ENCODE data around the gene TCN1.

The TCN1 gene

GRCh38 chr11:59814021-59814420, 52.3 kb downstream of the TCN1 start:
- Histone ChIP-seq H3K4me3 (replicated peaks; ENCODE audit: insufficient read depth, low read length) (no peak overlapping the region), H3K27me3 (ENCODE audit: insufficient read depth, poor library complexity, severe bottlenecking) (no peaks in the 10 kb centered on the region), H3K27ac (replicated peaks) (peak overlapping the region; percentile 24; the same call in 1 of the 2 replicates)
- TF ChIP-seq POLR2AphosphoS5 (IDR thresholded peaks at IDR 0.05; ENCODE audit: low read depth) (no peak), REST (IDR thresholded peaks at IDR 0.05; ENCODE audit: insufficient replicate concordance, low read depth) (no peak), CTCF (IDR thresholded peaks at IDR 0.05; ENCODE audit: insufficient read depth, low read length) (no peak), SPI1 (IDR thresholded peaks at IDR 0.05; ENCODE audit: borderline replicate concordance, low read depth) (no peak), GABPA (IDR thresholded peaks at IDR 0.05; ENCODE audit: low read depth) (no peak)
- no peak for DNase-seq (ENCODE audit: low read depth in 1 of 2, low spot score in 1 of 2)

- DNase-seq (ENCODE audit: low read depth in 1 of 2, low spot score in 1 of 2): no peak
- TF ChIP-seq SPI1 (IDR thresholded peaks at IDR 0.05; ENCODE audit: borderline replicate concordance, low read depth) (no peak), CTCF (IDR thresholded peaks at IDR 0.05; ENCODE audit: insufficient read depth, low read length) (no peak), GABPA (IDR thresholded peaks at IDR 0.05; ENCODE audit: low read depth) (no peak), REST (IDR thresholded peaks at IDR 0.05; ENCODE audit: insufficient replicate concordance, low read depth) (no peak), POLR2AphosphoS5 (IDR thresholded peaks at IDR 0.05; ENCODE audit: low read depth) (no peak)
- H3K27ac ChIP-seq (replicated peaks): no peak overlapping the region
- H3K27me3 ChIP-seq (ENCODE audit: insufficient read depth, poor library complexity, severe bottlenecking): no peaks in the 10 kb centered on the region
- no peak overlapping the region for H3K4me3 ChIP-seq (replicated peaks; ENCODE audit: insufficient read depth, low read length)
Observed at GRCh38 chr11:59813364-59813763, 52.9 kb downstream of the TCN1 start.

GRCh38 chr11:59812220-59812619, 54.1 kb downstream of the TCN1 start:
- no peak for DNase-seq (ENCODE audit: low read depth in 1 of 2, low spot score in 1 of 2)
- Histone ChIP-seq H3K27ac (replicated peaks) (no peak overlapping the region), H3K4me3 (replicated peaks; ENCODE audit: insufficient read depth, low read length) (no peak overlapping the region), H3K27me3 (ENCODE audit: insufficient read depth, poor library complexity, severe bottlenecking) (no peaks in the 10 kb centered on the region)
- TF ChIP-seq CTCF (IDR thresholded peaks at IDR 0.05; ENCODE audit: insufficient read depth, low read length) (no peak), REST (IDR thresholded peaks at IDR 0.05; ENCODE audit: insufficient replicate concordance, low read depth) (no peak), POLR2AphosphoS5 (IDR thresholded peaks at IDR 0.05; ENCODE audit: low read depth) (no peak), GABPA (IDR thresholded peaks at IDR 0.05; ENCODE audit: low read depth) (no peak), SPI1 (IDR thresholded peaks at IDR 0.05; ENCODE audit: borderline replicate concordance, low read depth) (no peak)
